ENCODE data around the gene TROAP. TPM values are rescaled to one million over a fixed set of nuclear protein-coding genes. Genes with fewer than 3 reads are reported as not detected.
A peak's percentile ranks its signal among the peaks of the same experiment; 100 is the strongest.

TROAP gene
- total RNA-seq, 2 donors from 2014 or later, result not detected

DNA sequence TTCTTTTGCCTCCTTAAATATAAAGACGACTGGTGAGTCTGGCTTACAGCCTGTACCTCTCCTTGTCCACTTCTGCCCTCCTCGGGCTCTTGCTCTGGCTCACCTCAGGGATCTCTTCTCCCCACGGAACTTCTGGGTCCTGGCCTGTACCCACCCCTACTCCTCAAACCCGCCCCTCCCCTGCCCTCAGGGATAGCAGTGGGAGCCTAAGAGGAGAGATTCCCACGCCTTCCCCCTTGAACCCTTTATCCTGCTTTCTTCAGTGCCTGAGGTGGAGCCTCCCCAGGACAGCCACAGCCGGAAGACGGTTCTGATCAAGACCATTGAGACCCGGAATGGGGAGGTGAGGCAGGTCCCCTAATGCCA is 25.4 kb upstream of the TROAP start:
- 14 to 25% methylated on average over 8 of the region's 8 CpGs for WGBS, 2 donors
- Histone ChIP-seq H3K4me3 (no peak overlapping the region), H3K27me3 (peaks cover 3 to 16% of the 10 kb centered on the region in 2 donors), H3K4me1 (peaks cover 26% of the 10 kb centered on the region), H3K27ac (no peak overlapping the region), H3K36me3 (replicated peaks in 1 of 2; ENCODE audit: insufficient read depth in 1 of 2, low read depth in 2 of 2) (no peaks in the 10 kb centered on the region), H3K9me3 (no peaks in the 10 kb centered on the region)
- DNase-seq (no peak), ATAC-seq (no peak)
- intact Hi-C loops (cut with DNase I), result no loop called here
- TF ChIP-seq POLR2A (IDR thresholded peaks at IDR 0.05), result no peak
- no peak for TF ChIP-seq CTCF (IDR thresholded peaks at IDR 0.05)

DNA sequence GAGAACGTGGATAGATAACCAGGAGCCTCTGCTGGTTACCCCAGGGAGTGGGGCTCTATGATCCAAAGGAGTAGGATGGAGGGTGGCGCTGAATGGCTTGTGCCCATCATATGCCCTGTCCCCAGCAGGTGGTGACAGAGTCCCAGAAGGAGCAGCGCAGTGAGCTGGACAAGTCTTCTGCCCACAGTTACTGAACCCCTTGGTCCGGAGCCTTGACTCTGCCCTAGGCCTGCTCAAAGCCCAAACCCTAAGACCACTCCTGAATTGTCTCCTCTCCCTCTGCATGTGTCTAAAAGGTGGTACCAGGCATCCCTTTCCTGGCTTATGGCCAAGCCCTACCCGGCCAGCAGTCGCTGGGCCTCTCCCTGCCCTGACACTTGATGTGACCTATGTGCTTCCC is 24.9 kb upstream of the TROAP start:
- Histone ChIP-seq H3K27ac (no peak overlapping the region), H3K4me1 (peaks cover 26% of the 10 kb centered on the region), H3K9me3 (no peaks in the 10 kb centered on the region), H3K27me3 (peaks cover 3 to 16% of the 10 kb centered on the region in 2 donors), H3K36me3 (replicated peaks in 1 of 2; ENCODE audit: insufficient read depth in 1 of 2, low read depth in 2 of 2) (no peaks in the 10 kb centered on the region), H3K4me3 (no peak overlapping the region)
- DNase-seq, result no peak
- no peak for TF ChIP-seq POLR2A (IDR thresholded peaks at IDR 0.05)
- TF ChIP-seq CTCF (IDR thresholded peaks at IDR 0.05), result peak in 1 of 7 experiments; percentile 12
- ATAC-seq, result no peak
- intact Hi-C loops (cut with DNase I), result no loop called here
- WGBS, 2 donors, result 49 to 57% methylated on average over 3 to 6 of the region's 6 CpGs

DNA sequence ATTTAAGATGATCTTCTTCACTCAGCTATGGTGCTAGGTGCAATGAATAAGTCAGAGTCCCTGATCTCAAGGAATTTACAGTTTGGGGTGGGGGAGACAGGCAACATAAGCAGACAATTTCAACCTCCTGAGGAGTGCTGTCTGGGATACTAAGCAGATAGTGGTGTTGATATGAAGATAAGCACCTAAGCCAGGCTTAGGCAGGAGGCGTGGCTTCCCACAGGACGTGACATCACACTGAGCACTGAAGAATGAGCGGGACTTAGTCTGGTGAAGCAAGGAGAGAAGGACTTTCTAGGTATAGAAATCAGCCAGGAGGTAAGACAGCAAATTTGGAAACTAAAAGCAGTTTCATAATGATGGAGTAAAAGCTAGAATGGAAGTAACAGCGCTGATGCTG is 21.3 kb upstream of the TROAP start:
- WGBS, 2 donors, result 67 to 71% methylated on average over 4 of the region's 4 CpGs
- H3K36me3 ChIP-seq (replicated peaks in 1 of 2; ENCODE audit: insufficient read depth in 1 of 2, low read depth in 2 of 2), result no peaks in the 10 kb centered on the region
- peaks cover 12% of the 10 kb centered on the region for H3K4me1 ChIP-seq
- H3K27me3 ChIP-seq, result peaks cover under 1 to 5% of the 10 kb centered on the region in 2 donors
- no peak overlapping the region for H3K4me3 ChIP-seq
- DNase-seq, result no peak
- intact Hi-C loops (cut with DNase I), result no loop called here
- TF ChIP-seq POLR2A (IDR thresholded peaks at IDR 0.05) (no peak), CTCF (IDR thresholded peaks at IDR 0.05) (no peak)
- no peak overlapping the region for H3K27ac ChIP-seq
- H3K9me3 ChIP-seq, result no peaks in the 10 kb centered on the region
- no peak for ATAC-seq

GRCh38 chr12:49304161-49304560 is 18.9 kb upstream of the TROAP start:
- intact Hi-C loops (cut with DNase I), result no loop called here
- no peaks in the 10 kb centered on the region for H3K4me1 ChIP-seq
- DNase-seq (no peak), ATAC-seq (no peak)
- no peak overlapping the region for H3K27ac ChIP-seq
- H3K27me3 ChIP-seq, result no peaks in the 10 kb centered on the region
- no peak overlapping the region for H3K4me3 ChIP-seq
- TF ChIP-seq CTCF (IDR thresholded peaks at IDR 0.05) (no peak), POLR2A (IDR thresholded peaks at IDR 0.05) (no peak)
- no peaks in the 10 kb centered on the region for H3K9me3 ChIP-seq
- H3K36me3 ChIP-seq (replicated peaks in 1 of 2; ENCODE audit: insufficient read depth in 1 of 2, low read depth in 2 of 2), result no peaks in the 10 kb centered on the region
- WGBS, 2 donors, result 71 to 100% methylated on average over 1 to 2 of the region's 2 CpGs

DNA sequence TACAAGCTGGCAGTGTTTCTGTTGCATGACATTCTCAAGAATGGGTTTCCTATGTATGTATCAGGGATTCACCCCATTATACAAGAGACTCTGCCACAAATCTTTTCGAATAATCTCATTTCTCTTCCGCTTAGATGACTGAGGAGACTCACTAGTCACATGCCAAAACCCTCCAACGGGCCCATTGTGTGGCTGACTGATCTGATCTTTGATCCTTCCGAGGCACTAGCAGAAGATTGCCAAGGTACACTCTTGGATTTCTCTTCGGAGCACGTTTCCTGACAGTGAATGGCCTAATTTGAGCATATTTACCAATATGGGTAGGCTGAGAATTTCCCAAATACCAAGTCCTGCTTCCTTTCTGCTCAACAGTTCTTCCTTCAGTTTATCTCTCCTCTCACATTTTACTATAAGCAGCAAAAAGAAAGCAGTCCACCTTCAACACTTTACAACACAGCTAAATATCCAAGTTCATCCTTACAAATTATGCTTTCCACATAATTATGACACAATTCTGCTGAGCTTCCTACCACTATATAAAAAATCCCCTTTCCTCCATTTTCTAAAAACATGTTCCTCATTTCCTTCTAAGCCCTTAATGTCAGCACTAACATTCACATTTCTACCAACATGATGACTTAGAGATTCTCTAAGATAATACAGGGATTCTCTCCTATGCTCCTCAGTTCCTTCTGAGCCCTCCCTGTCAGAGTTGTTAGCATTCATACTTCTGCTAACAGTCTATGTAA is 17.1 kb upstream of the TROAP start:
- intact Hi-C loops (cut with DNase I), result no loop called here
- H3K4me1 ChIP-seq, result no peaks in the 10 kb centered on the region
- no peaks in the 10 kb centered on the region for H3K9me3 ChIP-seq
- DNase-seq, result no peak
- TF ChIP-seq CTCF (IDR thresholded peaks at IDR 0.05), result no peak
- no peaks in the 10 kb centered on the region for H3K27me3 ChIP-seq
- H3K36me3 ChIP-seq (replicated peaks in 1 of 2; ENCODE audit: insufficient read depth in 1 of 2, low read depth in 2 of 2), result no peaks in the 10 kb centered on the region
- H3K27ac ChIP-seq, result no peak overlapping the region
- H3K4me3 ChIP-seq, result no peak overlapping the region
- WGBS, 2 donors, result 57 to 66% methylated on average over 6 of the region's 6 CpGs
- ATAC-seq, result no peak

Measured in body of pancreas (tissue), 4 donors.